Cortex of kidney (tissue), 1 donor: Measurements from ENCODE around the gene WBP2.

ENCODE experiments used
- DNase-seq: peaks from one replicate; lab custom pipeline; 2025; lab: John Stamatoyannopoulos, UW

WBP2 gene

GRCh38 chr17:75855310-75856061 is at the start of gene WBP2:
WBP2 (minus strand) TSS chr17:75855335; CDS start chr17:75855297, 38 bp downstream.
- DNase-seq: no peak

- DNase-seq: no peak
Measured at GRCh38 chr17:75902406-75902805, 47.3 kb upstream of the WBP2 start.

GRCh38 chr17:75901727-75902126 is 46.6 kb upstream of the WBP2 start:
- no peak for DNase-seq

- no peak for DNase-seq
Measured at GRCh38 chr17:75900691-75901533, 45.8 kb upstream of the WBP2 start.

- DNase-seq: no peak
Measured at GRCh38 chr17:75899767-75900468, 44.8 kb upstream of the WBP2 start.

GRCh38 chr17:75899353-75899752 is 44.2 kb upstream of the WBP2 start:
- no peak for DNase-seq

- DNase-seq: no peak
Measured at GRCh38 chr17:75898791-75899190, 43.7 kb upstream of the WBP2 start.

- DNase-seq: no peak
Measured at GRCh38 chr17:75898065-75898464, 42.9 kb upstream of the WBP2 start.

GRCh38 chr17:75897160-75898019 is 42.3 kb upstream of the WBP2 start:
- DNase-seq: no peak

- DNase-seq: no peak
Measured at GRCh38 chr17:75896415-75897159, 41.5 kb upstream of the WBP2 start, which contains the start of gene TRIM65. TRIM65 (minus strand) TSS chr17:75896951; CDS start chr17:75896937, 14 bp downstream.

- no peak for DNase-seq
Measured at GRCh38 chr17:75895370-75896155, 40.4 kb upstream of the WBP2 start.

GRCh38 chr17:75894049-75894733 is 39.1 kb upstream of the WBP2 start:
- DNase-seq: no peak

- no peak for DNase-seq
Measured at GRCh38 chr17:75893305-75894048, 38.3 kb upstream of the WBP2 start.

GRCh38 chr17:75892556-75893224 is 37.6 kb upstream of the WBP2 start:
- no peak for DNase-seq

- DNase-seq: no peak
Measured at GRCh38 chr17:75891605-75892555, 36.7 kb upstream of the WBP2 start.

GRCh38 chr17:75891022-75891604 is 36.0 kb upstream of the WBP2 start:
- DNase-seq: no peak
